HEK293 (cell line): ENCODE measurements around the gene ZNF326.

Experiments
- KLF10 ChIP-seq: fragments of 450-650 bp; IDR thresholded peaks from 2 replicates; pipeline ENCODE4 v1.5.1; 2018; ENCODE audit warnings: missing biosample characterization, mild to moderate bottlenecking, missing genetic modification characterization
- ZNF146 ChIP-seq: fragments of 450-650 bp; formaldehyde crosslinking; IDR thresholded peaks from 2 replicates; pipeline ENCODE4 v1.5.1; 2016; ENCODE audit warnings: missing biosample characterization, missing genetic modification characterization
- ZNF169 ChIP-seq: fragments of 450-650 bp; formaldehyde crosslinking; IDR thresholded peaks from 2 replicates; pipeline ENCODE4 v1.5.1; 2016; ENCODE audit warnings: missing biosample characterization, missing genetic modification characterization
- ZNF311 ChIP-seq: fragments of 450-650 bp; formaldehyde crosslinking; IDR thresholded peaks from 2 replicates; pipeline ENCODE4 v1.5.1; 2017; ENCODE audit warnings: missing biosample characterization, missing genetic modification characterization, borderline replicate concordance
- ZNF558 ChIP-seq: fragments of 450-650 bp; formaldehyde crosslinking; IDR thresholded peaks from 2 replicates; pipeline ENCODE4 v1.5.1; 2016; ENCODE audit warnings: missing biosample characterization, missing genetic modification characterization
- TF ChIP-seq, protein P1 (sequence below): fragments of 450-650 bp; formaldehyde crosslinking; IDR thresholded peaks from 2 replicates; pipeline ENCODE4 v1.5.1; 2017; ENCODE audit warnings: missing biosample characterization, missing genetic modification characterization
- TF ChIP-seq, protein P2 (sequence below): fragments of 450-650 bp; formaldehyde crosslinking; IDR thresholded peaks from 2 replicates; pipeline ENCODE4 v1.5.1; 2016; ENCODE audit warnings: missing biosample characterization, missing genetic modification characterization
- TF ChIP-seq, protein P3 (sequence below): fragments of 450-650 bp; formaldehyde crosslinking; IDR thresholded peaks from 2 replicates; pipeline ENCODE4 v1.5.1; 2016; ENCODE audit warnings: missing biosample characterization, missing genetic modification characterization

DNA sequence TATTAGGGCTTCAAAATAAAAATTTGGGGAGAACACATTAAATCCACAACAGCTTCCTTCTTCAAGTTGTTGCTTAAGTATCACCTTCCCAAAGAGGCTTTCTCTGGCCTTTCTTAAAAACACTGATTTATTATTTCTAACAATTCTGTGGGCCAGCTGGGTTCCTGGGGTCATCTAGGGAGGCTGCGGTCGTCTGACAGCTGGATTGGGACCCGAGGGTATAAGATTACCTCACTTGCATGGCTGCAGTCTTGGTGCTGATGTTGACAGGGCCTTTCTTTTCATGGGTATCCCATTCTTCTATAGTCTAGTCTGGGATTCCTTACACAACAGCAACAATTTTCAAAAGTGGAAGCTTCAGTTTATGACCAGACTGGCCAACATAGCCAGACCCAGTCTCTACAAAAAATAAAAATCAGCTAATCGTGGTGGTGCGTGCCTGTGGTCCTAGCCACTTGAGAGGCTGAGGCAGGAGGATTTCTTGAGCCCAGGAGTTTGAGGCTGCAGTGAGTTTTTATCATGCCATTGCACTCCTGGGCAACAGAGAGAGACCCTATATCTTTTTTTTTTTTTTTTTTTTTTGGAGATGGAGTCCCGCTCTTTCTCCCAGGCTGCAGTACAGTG, 46.1 kb upstream of the ZNF326 start:
- TF ChIP-seq, protein P1, sequence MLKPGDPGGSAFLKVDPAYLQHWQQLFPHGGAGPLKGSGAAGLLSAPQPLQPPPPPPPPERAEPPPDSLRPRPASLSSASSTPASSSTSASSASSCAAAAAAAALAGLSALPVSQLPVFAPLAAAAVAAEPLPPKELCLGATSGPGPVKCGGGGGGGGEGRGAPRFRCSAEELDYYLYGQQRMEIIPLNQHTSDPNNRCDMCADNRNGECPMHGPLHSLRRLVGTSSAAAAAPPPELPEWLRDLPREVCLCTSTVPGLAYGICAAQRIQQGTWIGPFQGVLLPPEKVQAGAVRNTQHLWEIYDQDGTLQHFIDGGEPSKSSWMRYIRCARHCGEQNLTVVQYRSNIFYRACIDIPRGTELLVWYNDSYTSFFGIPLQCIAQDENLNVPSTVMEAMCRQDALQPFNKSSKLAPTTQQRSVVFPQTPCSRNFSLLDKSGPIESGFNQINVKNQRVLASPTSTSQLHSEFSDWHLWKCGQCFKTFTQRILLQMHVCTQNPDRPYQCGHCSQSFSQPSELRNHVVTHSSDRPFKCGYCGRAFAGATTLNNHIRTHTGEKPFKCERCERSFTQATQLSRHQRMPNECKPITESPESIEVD (tag by site-specific recombination) = no peak
- TF ChIP-seq ZNF558 (tag by site-specific recombination) (no peak), KLF10 (tag by site-specific recombination) (no peak), ZNF146 (tag by site-specific recombination) (no peak), ZNF169 (no peak), ZNF311 (tag by site-specific recombination) (no peak)
- TF ChIP-seq, protein P2, sequence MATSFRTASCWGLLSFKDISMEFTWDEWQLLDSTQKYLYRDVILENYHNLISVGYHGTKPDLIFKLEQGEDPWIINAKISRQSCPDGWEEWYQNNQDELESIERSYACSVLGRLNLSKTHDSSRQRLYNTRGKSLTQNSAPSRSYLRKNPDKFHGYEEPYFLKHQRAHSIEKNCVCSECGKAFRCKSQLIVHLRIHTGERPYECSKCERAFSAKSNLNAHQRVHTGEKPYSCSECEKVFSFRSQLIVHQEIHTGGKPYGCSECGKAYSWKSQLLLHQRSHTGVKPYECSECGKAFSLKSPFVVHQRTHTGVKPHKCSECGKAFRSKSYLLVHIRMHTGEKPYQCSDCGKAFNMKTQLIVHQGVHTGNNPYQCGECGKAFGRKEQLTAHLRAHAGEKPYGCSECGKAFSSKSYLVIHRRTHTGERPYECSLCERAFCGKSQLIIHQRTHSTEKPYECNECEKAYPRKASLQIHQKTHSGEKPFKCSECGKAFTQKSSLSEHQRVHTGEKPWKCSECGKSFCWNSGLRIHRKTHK (tag by site-specific recombination) = no peak
- TF ChIP-seq, protein P3, sequence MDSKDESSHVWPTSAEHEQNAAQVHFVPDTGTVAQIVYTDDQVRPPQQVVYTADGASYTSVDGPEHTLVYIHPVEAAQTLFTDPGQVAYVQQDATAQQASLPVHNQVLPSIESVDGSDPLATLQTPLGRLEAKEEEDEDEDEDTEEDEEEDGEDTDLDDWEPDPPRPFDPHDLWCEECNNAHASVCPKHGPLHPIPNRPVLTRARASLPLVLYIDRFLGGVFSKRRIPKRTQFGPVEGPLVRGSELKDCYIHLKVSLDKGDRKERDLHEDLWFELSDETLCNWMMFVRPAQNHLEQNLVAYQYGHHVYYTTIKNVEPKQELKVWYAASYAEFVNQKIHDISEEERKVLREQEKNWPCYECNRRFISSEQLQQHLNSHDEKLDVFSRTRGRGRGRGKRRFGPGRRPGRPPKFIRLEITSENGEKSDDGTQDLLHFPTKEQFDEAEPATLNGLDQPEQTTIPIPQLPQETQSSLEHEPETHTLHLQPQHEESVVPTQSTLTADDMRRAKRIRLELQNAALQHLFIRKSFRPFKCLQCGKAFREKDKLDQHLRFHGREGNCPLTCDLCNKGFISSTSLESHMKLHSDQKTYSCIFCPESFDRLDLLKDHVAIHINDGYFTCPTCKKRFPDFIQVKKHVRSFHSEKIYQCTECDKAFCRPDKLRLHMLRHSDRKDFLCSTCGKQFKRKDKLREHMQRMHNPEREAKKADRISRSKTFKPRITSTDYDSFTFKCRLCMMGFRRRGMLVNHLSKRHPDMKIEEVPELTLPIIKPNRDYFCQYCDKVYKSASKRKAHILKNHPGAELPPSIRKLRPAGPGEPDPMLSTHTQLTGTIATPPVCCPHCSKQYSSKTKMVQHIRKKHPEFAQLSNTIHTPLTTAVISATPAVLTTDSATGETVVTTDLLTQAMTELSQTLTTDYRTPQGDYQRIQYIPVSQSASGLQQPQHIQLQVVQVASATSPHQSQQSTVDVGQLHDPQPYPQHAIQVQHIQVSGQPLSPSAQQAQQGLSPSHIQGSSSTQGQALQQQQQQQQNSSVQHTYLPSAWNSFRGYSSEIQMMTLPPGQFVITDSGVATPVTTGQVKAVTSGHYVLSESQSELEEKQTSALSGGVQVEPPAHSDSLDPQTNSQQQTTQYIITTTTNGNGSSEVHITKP (tag by site-specific recombination) = no peak
